ENCODE measurements around the gene MPPE1.
A peak's percentile ranks its signal among the peaks of the same experiment; 100 is the strongest.
"Not testable (repeated sequence)": the region's sequence is repeated elsewhere in the genome, so short reads cannot be mapped to it uniquely, and the experiment has no call there.

The MPPE1 gene

DNA sequence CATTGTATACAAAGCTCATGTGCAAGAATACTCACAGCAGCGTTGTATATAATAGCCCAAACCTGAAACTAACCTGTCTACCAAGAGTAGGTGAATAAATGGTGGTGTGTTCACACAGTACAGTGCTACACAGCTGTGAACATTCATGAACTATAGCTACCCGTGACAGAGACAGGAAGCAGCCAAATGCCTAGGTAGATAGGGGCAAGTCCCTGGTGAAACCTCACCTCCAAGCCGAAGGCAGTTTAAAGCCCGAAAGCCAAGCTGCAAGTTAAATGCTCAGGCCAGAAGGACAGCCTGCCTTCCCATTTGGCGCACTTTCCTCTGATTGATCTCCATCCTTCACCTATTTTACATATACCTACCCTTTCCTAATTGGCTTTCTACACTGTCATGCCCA, 36.7 kb upstream of the MPPE1 start:
- H3K36me3 Mint-ChIP-seq (ENCODE audit: low read depth): no peaks in the 10 kb centered on the region
- no peak for DNase-seq (ENCODE audit: low spot score)
- H3K9me3 Mint-ChIP-seq: no peaks in the 10 kb centered on the region
- no peaks in the 10 kb centered on the region for H3K27me3 Mint-ChIP-seq (ENCODE audit: low read depth)
- H3K4me1 Mint-ChIP-seq (ENCODE audit: low read depth): peaks cover 8% of the 10 kb centered on the region
- H3K4me3 Mint-ChIP-seq: no peak overlapping the region
- H3K27ac Mint-ChIP-seq: no peak overlapping the region

DNA sequence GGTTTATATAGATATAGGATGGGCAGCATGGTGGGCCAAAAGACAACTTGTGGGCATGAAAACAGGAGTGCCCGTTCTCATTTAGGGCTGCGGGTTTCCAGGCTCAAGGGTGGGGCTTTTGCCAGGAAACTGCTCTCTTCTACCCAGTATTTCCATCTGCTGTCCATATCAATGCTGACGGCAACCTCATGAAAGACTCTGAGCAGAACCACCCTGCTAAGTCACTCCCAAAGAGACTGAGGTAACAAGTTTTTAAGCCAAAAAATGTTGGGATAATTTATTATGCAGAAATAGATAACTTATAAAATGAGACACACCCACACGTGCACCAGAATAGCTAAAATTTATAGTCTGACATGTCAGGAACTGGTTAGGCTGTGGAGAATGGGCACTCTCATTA, 36.1 kb upstream of the MPPE1 start:
- H3K9me3 Mint-ChIP-seq: no peaks in the 10 kb centered on the region
- no peak overlapping the region for H3K27ac Mint-ChIP-seq
- H3K4me1 Mint-ChIP-seq (ENCODE audit: low read depth): peaks cover 8% of the 10 kb centered on the region
- H3K27me3 Mint-ChIP-seq (ENCODE audit: low read depth): no peaks in the 10 kb centered on the region
- no peak overlapping the region for H3K4me3 Mint-ChIP-seq
- H3K36me3 Mint-ChIP-seq (ENCODE audit: low read depth): no peaks in the 10 kb centered on the region
- no peak for DNase-seq (ENCODE audit: low spot score)

DNA sequence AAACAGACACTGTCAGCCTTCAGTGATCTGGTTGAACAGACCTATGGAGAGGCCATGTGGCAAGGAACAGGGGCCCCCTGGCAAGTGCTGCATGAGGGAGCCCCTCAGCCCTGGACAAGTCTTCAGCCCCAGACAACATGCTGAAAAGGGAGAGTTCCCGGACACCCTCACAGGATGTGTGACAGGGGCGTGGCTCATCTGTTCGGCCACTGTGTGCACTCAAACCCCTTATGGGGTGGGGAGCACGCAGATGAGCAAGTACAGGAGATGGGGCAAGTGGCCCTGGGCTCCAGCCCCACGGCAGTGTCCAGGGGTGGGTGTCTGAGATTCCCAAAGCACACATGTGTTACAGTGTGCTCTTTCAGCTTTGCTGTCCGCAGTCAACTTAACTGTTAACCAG, 35.4 kb upstream of the MPPE1 start:
- no peaks in the 10 kb centered on the region for H3K27me3 Mint-ChIP-seq (ENCODE audit: low read depth)
- peaks cover 8% of the 10 kb centered on the region for H3K4me1 Mint-ChIP-seq (ENCODE audit: low read depth)
- no peaks in the 10 kb centered on the region for H3K36me3 Mint-ChIP-seq (ENCODE audit: low read depth)
- no peak overlapping the region for H3K4me3 Mint-ChIP-seq
- no peak for DNase-seq (ENCODE audit: low spot score)
- H3K27ac Mint-ChIP-seq: no peak overlapping the region
- H3K9me3 Mint-ChIP-seq: no peaks in the 10 kb centered on the region

DNA sequence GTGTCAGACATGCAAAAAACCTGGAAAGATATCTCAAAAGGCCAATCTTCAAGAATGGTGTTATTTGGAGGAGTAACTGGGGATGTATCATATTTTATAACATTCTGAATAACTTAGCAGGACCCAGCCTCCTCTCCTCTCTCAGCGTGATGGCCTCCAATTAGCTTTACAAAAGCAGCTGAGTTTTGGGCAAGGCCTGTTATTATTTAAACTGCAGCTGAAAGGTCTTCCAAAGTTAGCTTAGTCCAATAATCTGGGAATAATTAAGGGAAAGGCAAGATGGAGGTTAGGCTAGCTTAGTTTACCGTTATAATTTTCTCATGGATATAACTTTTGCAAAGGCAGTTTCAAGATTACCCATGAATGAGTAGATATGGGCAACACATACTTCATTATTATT, 32.8 kb upstream of the MPPE1 start:
- Mint-ChIP-seq H3K36me3 (ENCODE audit: low read depth) (no peaks in the 10 kb centered on the region), H3K4me1 (ENCODE audit: low read depth) (peaks cover 4% of the 10 kb centered on the region), H3K9me3 (no peaks in the 10 kb centered on the region)

DNA sequence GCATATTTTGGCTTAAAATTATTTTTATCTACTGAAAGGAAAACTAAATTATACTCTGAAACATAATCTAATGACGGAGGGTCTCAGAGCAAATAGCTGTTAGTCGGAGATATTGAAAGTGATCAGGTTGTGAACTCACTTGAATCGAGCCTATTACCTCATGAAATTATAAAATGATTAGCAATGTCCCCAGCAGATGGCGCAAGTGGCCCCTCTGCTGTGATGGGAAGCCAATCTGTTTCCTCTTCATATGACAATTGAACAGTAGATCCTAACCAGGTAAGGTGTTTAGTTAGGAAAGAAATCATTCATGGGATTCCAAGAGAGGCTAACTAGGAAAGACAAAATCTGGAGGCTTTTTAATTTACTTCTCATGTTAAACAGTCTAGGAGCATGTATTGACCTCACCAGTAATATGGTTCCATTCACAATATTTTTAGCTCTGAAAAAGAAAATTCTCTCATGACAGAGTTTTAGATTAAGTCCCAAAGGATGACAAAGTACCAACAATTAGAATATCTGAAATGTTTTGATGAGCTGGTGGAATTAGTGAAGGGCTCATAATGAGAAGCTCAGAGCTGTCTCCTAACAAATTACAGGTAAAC, 29.9 kb upstream of the MPPE1 start:
- H3K27me3 Mint-ChIP-seq (ENCODE audit: low read depth): no peaks in the 10 kb centered on the region
- peak; percentile 55 for DNase-seq (ENCODE audit: low spot score)
- no peak overlapping the region for H3K4me3 Mint-ChIP-seq

More for the DNA sequence above, 32.8 kb upstream of the MPPE1 start:
- Mint-ChIP-seq H3K4me3 (no peak overlapping the region), H3K27ac (no peak overlapping the region), H3K27me3 (ENCODE audit: low read depth) (no peaks in the 10 kb centered on the region)
- no peak for DNase-seq (ENCODE audit: low spot score)

DNA sequence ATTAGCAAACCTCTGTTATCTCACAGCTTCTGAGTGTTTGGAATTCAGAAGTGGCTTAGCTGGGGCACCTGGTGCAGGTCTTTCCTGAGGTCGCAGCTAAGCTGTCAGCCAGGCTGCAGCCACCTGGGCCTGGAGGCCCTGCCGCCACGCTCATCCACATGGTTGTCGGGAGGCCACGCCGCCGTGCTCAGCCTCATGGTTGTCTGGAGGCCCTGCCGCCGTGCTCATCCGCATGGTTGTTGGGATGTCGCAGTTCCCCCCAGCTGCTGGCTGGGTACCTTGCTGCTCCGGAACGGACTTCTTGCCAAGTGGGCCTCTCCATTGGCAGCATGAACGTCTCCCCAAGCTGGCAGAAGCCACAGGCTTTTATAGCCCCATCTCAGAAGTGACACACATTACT, 24.3 kb upstream of the MPPE1 start:
- Mint-ChIP-seq H3K27ac (no peak overlapping the region), H3K4me1 (ENCODE audit: low read depth) (no peaks in the 10 kb centered on the region), H3K9me3 (no peaks in the 10 kb centered on the region), H3K27me3 (ENCODE audit: low read depth) (no peaks in the 10 kb centered on the region), H3K36me3 (ENCODE audit: low read depth) (no peaks in the 10 kb centered on the region), H3K4me3 (no peak overlapping the region)
- no peak for DNase-seq (ENCODE audit: low spot score)

More for the DNA sequence above, 29.9 kb upstream of the MPPE1 start:
- no peaks in the 10 kb centered on the region for H3K36me3 Mint-ChIP-seq (ENCODE audit: low read depth)
- no peak overlapping the region for H3K27ac Mint-ChIP-seq
- H3K9me3 Mint-ChIP-seq: no peaks in the 10 kb centered on the region
- peaks cover 4% of the 10 kb centered on the region for H3K4me1 Mint-ChIP-seq (ENCODE audit: low read depth)

DNA sequence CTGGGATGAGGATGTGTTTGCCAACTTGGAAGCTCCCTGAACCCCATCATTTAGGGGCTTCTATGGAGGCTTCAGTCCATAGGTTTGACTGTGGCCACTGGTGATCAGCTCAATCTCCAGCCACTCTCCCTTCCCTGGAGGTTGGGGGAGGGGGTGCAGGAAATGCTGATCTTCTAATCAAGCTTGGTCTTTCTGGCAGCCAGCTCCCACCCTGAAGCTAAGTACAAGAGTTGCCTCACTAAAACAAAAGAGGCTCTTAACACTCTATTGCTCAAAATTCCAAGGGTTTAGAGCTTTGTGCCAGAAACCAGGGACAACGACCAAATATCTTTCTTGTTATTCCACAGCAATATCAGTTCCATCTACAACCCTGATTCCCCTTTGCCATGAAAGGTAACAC, 19.4 kb upstream of the MPPE1 start:
- no peak overlapping the region for H3K27ac Mint-ChIP-seq
- H3K36me3 Mint-ChIP-seq (ENCODE audit: low read depth): no peaks in the 10 kb centered on the region
- no peaks in the 10 kb centered on the region for H3K27me3 Mint-ChIP-seq (ENCODE audit: low read depth)
- no peak overlapping the region for H3K4me3 Mint-ChIP-seq
- H3K4me1 Mint-ChIP-seq (ENCODE audit: low read depth): no peaks in the 10 kb centered on the region
- DNase-seq (ENCODE audit: low spot score): no peak
- H3K9me3 Mint-ChIP-seq: no peaks in the 10 kb centered on the region

DNA sequence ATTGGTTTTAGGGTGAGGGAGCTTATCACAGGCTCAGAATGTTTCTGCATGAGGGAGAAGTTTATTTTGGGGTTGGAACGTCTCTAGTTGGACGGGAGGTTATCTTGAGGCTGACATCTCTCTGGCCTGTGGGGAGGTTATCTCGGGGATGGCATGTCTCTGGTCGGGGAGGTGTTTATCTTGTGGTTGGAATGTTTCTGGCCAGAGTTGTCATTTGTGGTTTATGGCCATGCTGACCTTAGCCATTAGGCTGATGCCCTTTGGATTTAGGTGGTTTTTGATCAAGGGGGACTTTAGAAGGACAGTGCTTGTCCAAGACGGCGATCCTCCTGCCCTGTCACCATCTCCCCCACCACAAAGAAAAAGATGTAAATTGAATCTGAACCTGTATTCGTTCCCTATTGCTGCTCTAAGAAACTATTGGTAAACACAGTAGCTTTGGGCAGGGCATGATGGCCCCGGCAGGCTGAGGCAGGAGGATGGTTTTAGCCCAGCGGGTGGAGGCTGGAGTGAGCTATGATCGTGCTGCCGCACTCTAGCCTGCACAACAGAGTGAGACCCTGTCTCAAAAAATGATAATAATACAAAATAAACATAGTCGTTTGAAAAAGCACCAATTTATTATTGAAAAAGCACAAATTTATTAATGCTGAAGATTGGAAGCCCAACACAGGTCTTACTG, 17.8 kb upstream of the MPPE1 start:
- no peak for DNase-seq (ENCODE audit: low spot score)
- H3K9me3 Mint-ChIP-seq: no peaks in the 10 kb centered on the region
- peaks cover 4% of the 10 kb centered on the region for H3K4me1 Mint-ChIP-seq (ENCODE audit: low read depth)
- H3K4me3 Mint-ChIP-seq: no peak overlapping the region
- no peaks in the 10 kb centered on the region for H3K27me3 Mint-ChIP-seq (ENCODE audit: low read depth)
- H3K36me3 Mint-ChIP-seq (ENCODE audit: low read depth): no peaks in the 10 kb centered on the region
- H3K27ac Mint-ChIP-seq: no peak overlapping the region

DNA sequence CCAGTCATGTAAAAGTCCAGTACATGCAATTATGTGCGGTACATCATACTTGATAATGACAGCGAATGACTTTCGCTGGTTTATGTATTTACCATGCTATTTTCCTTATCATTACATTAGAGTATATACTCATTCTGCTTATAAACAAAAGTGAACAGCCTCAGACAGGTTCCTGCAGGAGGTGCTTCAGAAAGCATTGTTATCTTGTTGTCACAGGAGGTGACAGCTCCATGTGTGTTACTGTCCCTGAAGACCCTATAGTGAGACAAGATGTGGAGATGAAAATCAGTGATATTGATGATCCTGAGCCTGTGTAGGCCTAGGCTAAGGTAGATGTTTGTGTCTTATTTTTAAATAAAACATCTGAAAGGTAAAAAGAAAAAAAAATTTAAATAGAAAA, 15.3 kb upstream of the MPPE1 start:
- H3K4me1 Mint-ChIP-seq (ENCODE audit: low read depth): peaks cover 9% of the 10 kb centered on the region
- DNase-seq (ENCODE audit: low spot score): no peak
- H3K4me3 Mint-ChIP-seq: no peak overlapping the region
- no peaks in the 10 kb centered on the region for H3K36me3 Mint-ChIP-seq (ENCODE audit: low read depth)
- no peaks in the 10 kb centered on the region for H3K27me3 Mint-ChIP-seq (ENCODE audit: low read depth)
- H3K27ac Mint-ChIP-seq: no peak overlapping the region
- H3K9me3 Mint-ChIP-seq: no peaks in the 10 kb centered on the region

DNA sequence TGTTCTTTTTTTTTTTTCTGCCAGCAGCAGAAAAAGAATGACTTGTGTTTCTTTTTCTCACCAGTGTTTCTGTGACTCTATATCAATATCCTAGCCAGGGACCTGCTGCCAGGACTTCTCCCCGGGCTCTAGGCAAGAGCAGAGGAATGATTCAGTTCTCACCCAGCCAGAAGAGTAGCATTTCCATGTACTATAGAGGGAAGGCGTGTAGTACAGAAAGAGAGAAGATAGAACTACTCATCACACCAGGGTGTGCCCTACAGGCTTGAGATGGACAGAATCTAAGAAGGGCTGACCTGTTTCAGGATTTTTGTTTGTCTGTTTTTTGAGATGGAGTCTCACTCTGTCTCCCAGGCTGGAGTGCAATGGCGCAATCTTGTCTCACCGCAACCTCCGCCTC, 11.4 kb upstream of the MPPE1 start:
- not testable (repeated sequence) for DNase-seq (ENCODE audit: low spot score)

DNA sequence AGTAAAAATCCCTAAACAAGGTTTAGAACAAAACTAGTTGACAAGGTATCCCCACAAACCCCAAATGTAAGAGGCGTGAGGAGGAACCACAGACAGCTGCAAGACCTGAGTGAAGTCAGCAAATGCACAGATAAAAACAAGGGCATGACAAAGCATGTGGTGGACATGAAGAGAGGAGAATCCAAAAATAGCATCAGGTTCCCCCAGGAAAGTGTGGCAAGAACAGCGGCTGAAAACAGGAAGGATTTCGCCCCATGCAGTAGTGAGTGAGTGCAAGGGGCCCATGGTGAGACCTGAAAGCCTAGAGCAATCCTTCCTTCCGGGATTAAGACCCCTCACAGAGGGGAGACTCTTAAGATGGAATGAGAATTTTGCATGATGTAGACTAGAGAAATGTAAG, 8.8 kb upstream of the MPPE1 start:
- not testable (repeated sequence) for H3K4me3 Mint-ChIP-seq; H3K9me3 Mint-ChIP-seq; DNase-seq (ENCODE audit: low spot score); H3K27me3 Mint-ChIP-seq (ENCODE audit: low read depth); H3K36me3 Mint-ChIP-seq (ENCODE audit: low read depth)
- Mint-ChIP-seq H3K27ac (peak overlapping the region; percentile 14), H3K4me1 (ENCODE audit: low read depth) (peaks cover 18% of the 10 kb centered on the region)

More for the DNA sequence above, 11.4 kb upstream of the MPPE1 start:
- not testable (repeated sequence) for H3K4me3 Mint-ChIP-seq; H3K27me3 Mint-ChIP-seq (ENCODE audit: low read depth); H3K36me3 Mint-ChIP-seq (ENCODE audit: low read depth); H3K9me3 Mint-ChIP-seq; H3K27ac Mint-ChIP-seq
- H3K4me1 Mint-ChIP-seq (ENCODE audit: low read depth): peaks cover 16% of the 10 kb centered on the region

DNA sequence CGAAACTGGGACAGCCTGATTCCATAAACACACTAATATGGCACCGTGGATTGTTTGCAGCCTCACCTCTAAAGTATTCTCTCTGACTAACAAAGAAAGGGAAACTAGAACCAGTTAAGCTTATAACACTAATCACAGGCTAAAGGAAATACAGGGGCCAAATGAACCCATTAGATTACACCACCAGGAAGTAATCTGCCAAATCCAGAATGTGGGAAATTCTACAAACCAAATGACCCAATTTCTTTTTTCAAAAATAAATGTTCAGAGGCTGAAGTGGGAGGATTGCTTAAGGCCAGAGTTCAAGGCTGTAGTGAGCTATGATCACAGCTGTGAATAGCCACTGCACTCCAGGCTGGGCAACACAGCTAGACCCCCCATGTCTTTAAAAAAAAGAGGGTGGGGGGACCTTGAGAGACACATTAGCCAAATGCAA, 1.5 kb upstream of the MPPE1 start:
- H3K9me3 Mint-ChIP-seq: no peaks in the 10 kb centered on the region
- peaks cover 14% of the 10 kb centered on the region for H3K36me3 Mint-ChIP-seq (ENCODE audit: low read depth)
- no peaks in the 10 kb centered on the region for H3K27me3 Mint-ChIP-seq (ENCODE audit: low read depth)
- H3K4me1 Mint-ChIP-seq (ENCODE audit: low read depth): peaks cover 18% of the 10 kb centered on the region
- H3K27ac Mint-ChIP-seq: peak overlapping the region; percentile 89
- H3K4me3 Mint-ChIP-seq: peak overlapping the region; percentile 84
- DNase-seq (ENCODE audit: low spot score): no peak

DNA sequence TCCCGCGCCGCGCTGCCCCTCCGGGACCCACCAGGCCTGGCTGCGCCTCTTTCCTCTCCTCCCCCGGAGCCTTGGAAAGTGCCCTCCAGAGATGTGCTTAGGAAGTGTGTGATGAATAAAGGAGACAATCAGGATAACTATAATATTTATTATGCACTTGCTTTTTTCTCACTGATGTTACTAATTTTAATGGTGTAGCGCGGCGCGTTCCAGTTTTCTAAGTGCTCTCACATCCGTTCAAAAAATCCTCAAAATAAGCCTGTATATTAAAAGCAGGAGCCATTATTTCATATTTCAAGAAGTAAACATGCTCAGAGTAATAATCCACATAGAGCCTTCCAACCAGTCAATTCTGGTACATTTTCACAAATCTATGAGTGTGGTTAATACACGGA, 941 bp upstream of the MPPE1 start:
- H3K36me3 Mint-ChIP-seq (ENCODE audit: low read depth): peaks cover 14% of the 10 kb centered on the region
- H3K4me1 Mint-ChIP-seq (ENCODE audit: low read depth): peaks cover 16% of the 10 kb centered on the region
- H3K27me3 Mint-ChIP-seq (ENCODE audit: low read depth): no peaks in the 10 kb centered on the region
- no peak for DNase-seq (ENCODE audit: low spot score)
- H3K4me3 Mint-ChIP-seq: peak overlapping the region; percentile 84
- peak overlapping the region; percentile 89 for H3K27ac Mint-ChIP-seq
- H3K9me3 Mint-ChIP-seq: no peaks in the 10 kb centered on the region

DNA sequence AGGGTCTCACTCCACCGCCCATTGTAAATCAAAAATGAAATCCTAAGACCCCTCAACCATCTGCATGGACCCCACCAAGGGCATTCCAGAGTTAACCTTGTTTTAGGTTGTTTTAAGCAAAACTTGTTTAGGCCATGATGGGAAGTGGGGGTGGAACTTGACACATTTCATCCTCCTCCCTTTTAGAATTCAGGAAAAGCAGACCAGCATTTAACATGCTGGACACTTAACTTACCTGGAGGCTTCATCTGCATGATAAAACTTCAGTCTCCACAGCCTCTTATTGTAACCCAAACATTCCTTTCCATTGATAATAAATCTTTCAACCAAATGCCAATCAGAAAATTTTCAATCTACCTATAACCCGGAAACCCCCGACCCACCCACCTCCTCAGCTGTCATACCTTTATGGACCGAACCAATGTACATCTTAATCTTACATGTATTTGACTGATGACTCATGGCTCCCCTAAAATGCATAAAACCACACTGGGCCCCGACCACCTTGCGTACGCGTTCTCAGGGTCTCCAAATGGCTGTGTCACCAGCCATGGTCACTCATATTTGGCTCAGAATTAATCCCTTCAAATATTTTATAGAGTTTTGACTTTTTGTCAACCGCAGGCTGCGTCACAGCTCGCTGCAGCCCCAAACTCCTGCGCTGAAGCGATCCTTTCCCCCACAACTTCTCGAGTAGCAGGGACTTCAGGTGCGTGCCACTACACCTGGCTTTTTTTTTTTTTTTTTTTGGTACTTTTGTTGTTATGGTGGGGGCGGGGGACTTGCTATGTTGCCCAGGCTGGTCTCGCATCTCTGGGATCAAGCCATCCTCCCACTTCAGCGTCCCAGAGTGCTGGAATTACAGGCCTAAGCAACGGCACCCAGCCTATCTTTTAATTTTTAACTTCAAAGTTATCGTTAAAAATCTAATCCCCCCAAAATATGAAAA, 917 bp downstream of the MPPE1 start:
- H3K27ac Mint-ChIP-seq: peak overlapping the region; percentile 92
- DNase-seq (ENCODE audit: low spot score): no peak
- no peaks in the 10 kb centered on the region for H3K27me3 Mint-ChIP-seq (ENCODE audit: low read depth)
- peaks cover 16% of the 10 kb centered on the region for H3K4me1 Mint-ChIP-seq (ENCODE audit: low read depth)
- peak overlapping the region; percentile 95 for H3K4me3 Mint-ChIP-seq
- peaks cover 17% of the 10 kb centered on the region for H3K36me3 Mint-ChIP-seq (ENCODE audit: low read depth)
- H3K9me3 Mint-ChIP-seq: no peaks in the 10 kb centered on the region

Measured in T-helper 2 cell treated with Interferon-gamma antibody and Interleukin-4, amounts not matched to agents 5 μg/mL and 100 μg/mL, for 36 hours (primary cell).